H1 (cell line): ENCODE data around the gene TNP2. TPM values are rescaled to one million over a fixed set of nuclear protein-coding genes. Genes with fewer than 3 reads are reported as not detected.

Experiments
- CTCF ChIA-PET: fragments of 300-600 bp; sonication (Branson Sonifier 250); formaldehyde crosslinking; loops from one replicate; lab custom pipeline; 2021; ENCODE audit not compliant: partially characterized antibody; lab: Charles Lee
- POLR2A ChIA-PET: fragments of 300-600 bp; sonication (Branson Sonifier 250); formaldehyde crosslinking; loops from one replicate; lab custom pipeline; 2021; ENCODE audit warnings: inconsistent platforms; ENCODE audit not compliant: partially characterized antibody; lab: Charles Lee
- DNase-seq, 2 experiments: peaks; one replicate each; pipeline versions ENCODE4 v3.0.0 to v3.0.0-alpha.2; 2010 to 2022; ENCODE audit warnings: low spot score in 2 of 2, low read depth in 1 of 2, mixed read lengths in 1 of 2
- FAIRE-seq: peaks from 2 replicates; lab custom pipeline; 2011; peaks lifted over from hg19 to GRCh38; lab: Jason Lieb, UNC
- H2AFZ ChIP-seq: 2 replicates; pipeline ENCODE4 v1.8.1; 2012; ENCODE audit warnings: low read length, inconsistent platforms
- H2AK5ac ChIP-seq: 2 replicates; pipeline ENCODE4 v1.6.1; 2013; ENCODE audit warnings: low read depth, low read length
- H2BK120ac ChIP-seq: replicated peaks from 2 replicates; pipeline ENCODE3; 2013; ENCODE audit warnings: low read depth, low read length, inconsistent platforms
- H2BK12ac ChIP-seq: 2 replicates; pipeline ENCODE4 v1.6.1; 2013; ENCODE audit warnings: low read depth, low read length
- H2BK15ac ChIP-seq: 2 replicates; pipeline ENCODE4 v1.6.1; 2013; ENCODE audit warnings: low read length
- H2BK20ac ChIP-seq: 2 replicates; pipeline ENCODE4 v1.6.1; 2013; ENCODE audit warnings: low read length
- H2BK5ac ChIP-seq: 2 replicates; pipeline ENCODE4 v1.6.1; 2013; ENCODE audit warnings: low read depth, low read length
- H3K14ac ChIP-seq: 2 replicates; pipeline ENCODE4 v1.6.1; 2013; ENCODE audit warnings: inconsistent platforms; ENCODE audit not compliant: insufficient read length
- H3K18ac ChIP-seq: 2 replicates; pipeline ENCODE4 v1.6.1; 2013; ENCODE audit warnings: low read length; ENCODE audit errors: extremely low read depth
- H3K23ac ChIP-seq: 2 replicates; pipeline ENCODE4 v1.6.1; 2013; ENCODE audit warnings: inconsistent platforms; ENCODE audit not compliant: insufficient read length
- H3K23me2 ChIP-seq: 2 replicates; pipeline ENCODE4 v1.6.1; 2013; ENCODE audit warnings: low read depth, low read length
- H3K27ac ChIP-seq: 2 replicates; pipeline ENCODE4 v1.6.1; 2011; ENCODE audit warnings: low read depth, low read length, inconsistent platforms
- H3K27me3 ChIP-seq, 4 experiments: replicated peaks in 1 of 4; 1 replicate in 1 of 4; 2 replicates in 3 of 4; pipeline versions ENCODE4 v1.6.1 to v1.8.1; 2011 to 2013; ENCODE audit warnings: low read length in 3 of 4, mild to moderate bottlenecking in 3 of 4, inconsistent platforms in 2 of 4, mixed read lengths in 2 of 4, moderate library complexity in 1 of 4; ENCODE audit not compliant: control insufficient read depth in 3 of 4, insufficient read depth in 3 of 4; ENCODE audit errors: extremely low read depth in 1 of 4
- H3K36me3 ChIP-seq, 4 experiments: 2 replicates each; pipeline versions ENCODE4 v1.6.1 to v1.8.1; 2011 to 2013; ENCODE audit warnings: mild to moderate bottlenecking in 4 of 4, low read length in 3 of 4, moderate library complexity in 2 of 4, control low read depth in 1 of 4, inconsistent platforms in 1 of 4; ENCODE audit not compliant: insufficient read depth in 4 of 4, control insufficient read depth in 2 of 4
- H3K4ac ChIP-seq: replicated peaks from 2 replicates; pipeline ENCODE3; 2013; ENCODE audit warnings: low read length, low read depth, mixed read lengths, inconsistent platforms; ENCODE audit not compliant: insufficient read length
- H3K4me1 ChIP-seq, 4 experiments: replicated peaks in 1 of 4; 1 replicate in 1 of 4; 2 replicates in 3 of 4; pipeline versions ENCODE4 v1.6.1 to v1.8.1; 2011 to 2013; ENCODE audit warnings: low read length in 3 of 4, inconsistent platforms in 2 of 4, mixed read lengths in 1 of 4; ENCODE audit not compliant: insufficient read depth in 4 of 4, control insufficient read depth in 3 of 4
- H3K4me2 ChIP-seq, 2 experiments: 2 replicates each; pipeline versions ENCODE4 v1.6.1 to v1.8.1; 2011 to 2013; ENCODE audit warnings: low read depth in 2 of 2, low read length in 2 of 2, control low read depth in 1 of 2, inconsistent platforms in 1 of 2, mild to moderate bottlenecking in 1 of 2; ENCODE audit not compliant: insufficient read depth in 1 of 2
- H3K4me3 ChIP-seq, 4 experiments: fragments of 200-600, 300-600 bp in 1 of 4; sonication (generic), shearing (Covaris generic), sonication (Bioruptor Twin) in 1 of 4; 2 replicates each; pipeline versions ENCODE4 v1.5.1 to v1.8.1; 2011 to 2016; ENCODE audit warnings: low read length in 4 of 4, low read depth in 3 of 4, control low read depth in 2 of 4, inconsistent platforms in 2 of 4, mild to moderate bottlenecking in 2 of 4, mixed read lengths in 1 of 4, moderate library complexity in 1 of 4; ENCODE audit not compliant: insufficient read depth in 2 of 4; ENCODE audit errors: extremely low read depth in 1 of 4
- H3K56ac ChIP-seq: replicated peaks from 2 replicates; pipeline ENCODE3; 2013; ENCODE audit warnings: low read depth, mild to moderate bottlenecking, mixed read lengths, low read length, inconsistent platforms; ENCODE audit not compliant: insufficient read length
- H3K79me1 ChIP-seq: 2 replicates; pipeline ENCODE4 v1.6.1; 2013; ENCODE audit warnings: low read depth, low read length, control low read depth
- H3K79me2 ChIP-seq, 2 experiments: 2 replicates each; pipeline versions ENCODE4 v1.6.1 to v1.8.1; 2012 to 2013; ENCODE audit warnings: low read length in 2 of 2, mild to moderate bottlenecking in 2 of 2, inconsistent platforms in 1 of 2; ENCODE audit not compliant: insufficient read depth in 2 of 2, control insufficient read depth in 1 of 2
- H3K9ac ChIP-seq, 4 experiments: replicated peaks in 1 of 4; 1 replicate in 1 of 4; 2 replicates in 3 of 4; pipeline versions ENCODE4 v1.6.1 to v1.8.1; 2011 to 2013; ENCODE audit warnings: low read depth in 3 of 4, low read length in 3 of 4, control low read depth in 2 of 4, mild to moderate bottlenecking in 2 of 4, moderate library complexity in 2 of 4, inconsistent platforms in 1 of 4; ENCODE audit errors: extremely low read depth in 1 of 4
- H3K9me3 ChIP-seq, 2 experiments: 2 replicates each; pipeline versions ENCODE4 v1.6.1 to v1.8.1; 2012 to 2013; ENCODE audit warnings: mild to moderate bottlenecking in 2 of 2, moderate library complexity in 2 of 2, control low read depth in 1 of 2, inconsistent platforms in 1 of 2, low read depth in 1 of 2, low read length in 1 of 2, mixed read lengths in 1 of 2; ENCODE audit not compliant: insufficient read depth in 2 of 2
- H4K20me1 ChIP-seq, 2 experiments: replicated peaks in 1 of 2; 2 replicates each; pipeline versions ENCODE3 to v1.8.1; 2011 to 2013; ENCODE audit warnings: inconsistent platforms in 2 of 2, low read length in 2 of 2, mild to moderate bottlenecking in 1 of 2; ENCODE audit not compliant: insufficient read depth in 2 of 2, control insufficient read depth in 1 of 2
- H4K5ac ChIP-seq: 2 replicates; pipeline ENCODE4 v1.6.1; 2013; ENCODE audit warnings: low read length, low read depth, mixed read lengths, inconsistent platforms; ENCODE audit not compliant: insufficient read length
- H4K8ac ChIP-seq: 2 replicates; pipeline ENCODE4 v1.8.0; 2013; ENCODE audit warnings: mild to moderate bottlenecking, moderate library complexity, low read length, inconsistent platforms; ENCODE audit not compliant: insufficient read depth; ENCODE audit errors: extremely low read depth
- H4K91ac ChIP-seq: replicated peaks from 2 replicates; pipeline ENCODE3; 2013; ENCODE audit warnings: low read length, mixed read lengths, inconsistent platforms; ENCODE audit not compliant: insufficient read length
- BRCA1 ChIP-seq: IDR thresholded peaks from 2 replicates; pipeline ENCODE4 v1.6.1; 2012; ENCODE audit warnings: low read depth, low read length, improper control_type of control experiment
- EGR1 ChIP-seq: IDR thresholded peaks from 2 replicates; pipeline ENCODE4 v1.6.1; 2011; ENCODE audit warnings: low read depth, low read length, borderline replicate concordance
- FOSL1 ChIP-seq: IDR thresholded peaks from 2 replicates; pipeline ENCODE4 v1.6.1; 2011; ENCODE audit warnings: mild to moderate bottlenecking, low read depth, low read length, moderate library complexity; ENCODE audit not compliant: insufficient read depth
- HDAC2 ChIP-seq, 2 experiments: fragments of 300-600 bp in 1 of 2; sonication (generic) in 1 of 2; IDR thresholded peaks; 2 replicates each; pipeline ENCODE4 v1.6.1; 2011 to 2012; ENCODE audit warnings: low read depth in 2 of 2, low read length in 2 of 2, mild to moderate bottlenecking in 2 of 2, moderate library complexity in 2 of 2, borderline replicate concordance in 1 of 2, inconsistent platforms in 1 of 2
- POLR2A ChIP-seq, 2 experiments: IDR thresholded peaks; 1 replicate in 1 of 2; 2 replicates in 1 of 2; pipeline ENCODE4 v1.6.1; 2011; ENCODE audit warnings: low read depth in 2 of 2, low read length in 2 of 2, mild to moderate bottlenecking in 2 of 2; ENCODE audit errors: control extremely low read depth in 1 of 2
- POLR2AphosphoS5 ChIP-seq: IDR thresholded peaks from 2 replicates; pipeline ENCODE4 v1.6.1; 2011; ENCODE audit warnings: low read depth, low read length
- SAP30 ChIP-seq: fragments of 300-600 bp; sonication (generic); IDR thresholded peaks from 2 replicates; pipeline ENCODE4 v1.7.1; 2012; ENCODE audit warnings: low read length, moderate library complexity, mild to moderate bottlenecking, inconsistent platforms; ENCODE audit not compliant: insufficient read depth, insufficient replicate concordance
- SIN3A ChIP-seq, 2 experiments: IDR thresholded peaks in 1 of 2; conservative IDR thresholded peaks in 1 of 2; 2 replicates each; pipeline ENCODE4 v1.6.1; 2011 to 2012; ENCODE audit warnings: low read length in 2 of 2, improper control_type of control experiment in 1 of 2, low read depth in 1 of 2, mild to moderate bottlenecking in 1 of 2
- TAF7 ChIP-seq: optimal IDR thresholded peaks from 2 replicates; pipeline ENCODE3; 2011; ENCODE audit warnings: low read depth, mild to moderate bottlenecking, inconsistent platforms, low read length, moderate library complexity, borderline replicate concordance
- USF2 ChIP-seq: IDR thresholded peaks from 2 replicates; pipeline ENCODE4 v1.6.1; 2011; ENCODE audit warnings: low read length, improper control_type of control experiment
- WGBS, 2 experiments: shearing (Covaris generic) in 1 of 2; methylation state at CpG; one replicate each; pipeline versions ENCODE4 v1.1.6 to v1.1.7; 2013 to 2015; ENCODE audit warnings: low lambda C conversion rate in 2 of 2, mixed read lengths in 2 of 2, inconsistent platforms in 1 of 2, low coverage in 1 of 2, missing lambda C conversion rate in 1 of 2; ENCODE audit not compliant: insufficient replicate concordance in 2 of 2, insufficient coverage in 1 of 2, insufficient read length in 1 of 2; ENCODE audit errors: extremely low coverage in 1 of 2, missing lambda C conversion rate in 1 of 2; 5-methylcytosine and 5-hydroxymethylcytosine counted together
- polyA plus RNA-seq, 7 experiments: library from polyadenylated mRNA; depleted of rRNA in 3 of 7; stranded (reverse) in 5 of 7; unstranded in 2 of 7; fragments of >200 nt in 5 of 7; fragments of 200-250 nt in 2 of 7; gene quantifications; 1 replicate in 5 of 7; 2 replicates in 1 of 7; 4 replicates in 1 of 7; pipeline versions ENCODE4 v1.2.1 to v1.2.3, GENCODE V29; 2011 to 2013; ENCODE audit warnings: missing spikeins in 2 of 7, mixed read lengths in 2 of 7
- total RNA-seq: library from RNA; stranded (reverse); fragmentation: NEBNext Ultra II Directional; extraction: Animal tissue kit (Norgen Biotek cat#: 25700); gene quantifications from 2 replicates; pipeline ENCODE4 v1.2.1, GENCODE V29; 2021

The TNP2 gene
- total and polyA plus RNA-seq, 2 of the 8 experiments (the other 6 are each of a cell fraction or from before 2014, with no cell fraction given): not detected

- 40% methylated on average over 18 of the region's 23 CpGs; no CpG with 5 or more reads in 1 of the 2 experiments for WGBS, 2 experiments
- H4K20me1 ChIP-seq: no peaks in the 10 kb centered on the region
- H2BK15ac ChIP-seq: no peak overlapping the region
- peak overlapping the region; percentile 100 for H2BK20ac ChIP-seq
- peak overlapping the region; percentile 100 for H2BK120ac ChIP-seq
- peak overlapping the region; percentile 50 for H3K56ac ChIP-seq
- peak overlapping the region; percentile 100 for H3K4ac ChIP-seq
- peak overlapping the region; percentile 100 for H2BK12ac ChIP-seq
- peak overlapping the region; percentile 68 to 82 for H3K4me2 ChIP-seq
- peak overlapping the region in 3 of 4 experiments; percentile 40 to 58 (median 56); a peak in 5 of 7 replicates for H3K9ac ChIP-seq
- CTCF ChIA-PET: interaction anchor here (0.7 to 3.2 kb wide), 8 partner anchors 13 to 62 kb away, joined by 3 to 12 read pairs (median 4); partner anchors contain the start of gene SOCS1
- H3K14ac ChIP-seq: no peak overlapping the region
- DNase-seq (peak in 1 of 2 experiments; percentile 71), FAIRE-seq (no peak)
- H3K23me2 ChIP-seq: peaks cover 3% of the 10 kb centered on the region
- H3K4me3 ChIP-seq: peak overlapping the region in 3 of 4 experiments; percentile 2 to 48 (median 29); a peak in 5 of 8 replicates
- peak overlapping the region; percentile 7; the same call in 1 of the 2 replicates for H4K8ac ChIP-seq
- peak overlapping the region; percentile 100 for H4K91ac ChIP-seq
- no peaks in the 10 kb centered on the region for H3K79me1 ChIP-seq
- no peaks in the 10 kb centered on the region for H3K27me3 ChIP-seq
- H4K5ac ChIP-seq: peak overlapping the region; percentile 45
- H3K9me3 ChIP-seq: no peaks in the 10 kb centered on the region
- H3K79me2 ChIP-seq: no peaks in the 10 kb centered on the region
- peak overlapping the region; percentile 76 for H3K27ac ChIP-seq
- H3K23ac ChIP-seq: no peak overlapping the region
- H2AFZ ChIP-seq: no peak overlapping the region
- H2AK5ac ChIP-seq: peak overlapping the region; percentile 100
- H3K36me3 ChIP-seq: no peaks in the 10 kb centered on the region
- peaks cover 23 to 36% (median 25%) of the 10 kb centered on the region in 4 experiments for H3K4me1 ChIP-seq
- peak overlapping the region; percentile 100 for H2BK5ac ChIP-seq
- POLR2A ChIA-PET: interaction anchor here (1.1 to 5.1 kb wide), 8 partner anchors 8 to 68 kb away, joined by 3 to 29 read pairs (median 8); partner anchors contain the start of gene SOCS1
- peak overlapping the region; percentile 100 for H3K18ac ChIP-seq
- TF ChIP-seq EGR1: no peak
- TF ChIP-seq POLR2A (IDR thresholded peaks at IDR 0.05; ENCODE audit: control extremely low read depth in 1 of 2, low read depth in 2 of 2, low read length in 2 of 2): 0 out of 3 replicates have a peak, but pooled peaks of 1 of the 2 experiments have one; percentile 48
- no peak; a peak in 1 of 4 replicates for TF ChIP-seq SIN3A (conservative IDR thresholded peaks at IDR 0.05 in 1 of 2, IDR thresholded peaks at IDR 0.05 in 1 of 2; ENCODE audit: low read depth in 1 of 2, low read length in 2 of 2)
- TF ChIP-seq TAF7: peak; percentile 44
- no peak for TF ChIP-seq SAP30
- no peak for TF ChIP-seq FOSL1
- TF ChIP-seq BRCA1: no peak
- no peak for TF ChIP-seq HDAC2 (IDR thresholded peaks at IDR 0.05; ENCODE audit: borderline replicate concordance in 1 of 2, low read depth in 2 of 2, low read length in 2 of 2)
- no peak for TF ChIP-seq USF2
- peak; percentile 60; the same call in 1 of the 2 replicates for TF ChIP-seq POLR2AphosphoS5
Measured at GRCh38 chr16:11316331-11317015, 47.3 kb upstream of the TNP2 start.
